CD4-positive, alpha-beta T cell (primary cell): ENCODE results near the gene CCNI. TPM values are rescaled to one million over a fixed set of nuclear protein-coding genes. Genes with fewer than 3 reads are reported as not detected.
"Not testable (repeated sequence)": the region's sequence is repeated elsewhere in the genome, so short reads cannot be mapped to it uniquely, and the experiment has no call there.

Experiments used
- ATAC-seq: fragments of 200-7000 bp; cut with Tn5 transposase; one replicate; pipeline ENCODE4 v1.10.0; 2022; ENCODE audit warnings: mild to moderate bottlenecking; ENCODE audit not compliant: poor library complexity
- CTCF ChIA-PET: fragments of 350-600 bp; sonication (Branson Sonifier 250); formaldehyde crosslinking; loops from one replicate; lab custom pipeline; 2021; ENCODE audit warnings: antibody characterized with exemption, inconsistent platforms; lab: Charles Lee
- POLR2A ChIA-PET: fragments of 350-600 bp; sonication (Branson Sonifier 250); formaldehyde crosslinking; loops from one replicate; lab custom pipeline; 2021; ENCODE audit warnings: antibody characterized with exemption, inconsistent platforms; lab: Charles Lee
- DNase-seq, 14 experiments: peaks; one replicate each; pipeline ENCODE4 v3.0.0-alpha.2; 2013 to 2020; ENCODE audit warnings: mixed read lengths in 2 of 14
- H3K27ac ChIP-seq, 2 donors: one replicate each; pipeline versions ENCODE4 v1.5.1 to v1.7.0; 2013; ENCODE audit warnings: low read length in 2 of 2, low read depth in 1 of 2, mild to moderate bottlenecking in 1 of 2
- H3K27me3 ChIP-seq, 2 experiments: 1 replicate in 1 of 2; 2 replicates in 1 of 2; pipeline versions ENCODE4 v1.6.1 to v1.7.0; 2013; ENCODE audit warnings: low read length in 2 of 2, control low read depth in 1 of 2, mild to moderate bottlenecking in 1 of 2, moderate library complexity in 1 of 2; ENCODE audit not compliant: insufficient read depth in 2 of 2, control insufficient read depth in 1 of 2
- H3K36me3 ChIP-seq: one replicate; pipeline ENCODE4 v1.6.1; 2013; ENCODE audit warnings: low read length, control low read depth; ENCODE audit not compliant: insufficient read depth
- H3K4me1 ChIP-seq: one replicate; pipeline ENCODE4 v1.6.1; 2013; ENCODE audit warnings: low read length, control low read depth; ENCODE audit not compliant: insufficient read depth
- H3K4me3 ChIP-seq: one replicate; pipeline ENCODE4 v1.5.1; 2013; ENCODE audit warnings: mild to moderate bottlenecking, low read length, moderate library complexity
- H3K9me3 ChIP-seq, 2 experiments: 1 replicate in 1 of 2; 2 replicates in 1 of 2; pipeline versions ENCODE4 v1.6.1 to v1.7.0; 2013; ENCODE audit warnings: low read length in 2 of 2, mild to moderate bottlenecking in 2 of 2, control low read depth in 1 of 2, moderate library complexity in 1 of 2; ENCODE audit not compliant: control insufficient read depth in 1 of 2, insufficient read depth in 1 of 2
- H3K27ac Mint-ChIP-seq: one replicate; pipeline ENCODE4 v1.8.0; 2020; ENCODE audit warnings: mixed read lengths
- H3K27me3 Mint-ChIP-seq: one replicate; pipeline ENCODE4 v1.8.0; 2021; ENCODE audit warnings: mixed read lengths
- H3K36me3 Mint-ChIP-seq: one replicate; pipeline ENCODE4 v1.8.0; 2021; ENCODE audit warnings: low read depth, mixed read lengths
- H3K4me1 Mint-ChIP-seq: one replicate; pipeline ENCODE4 v1.8.0; 2021; ENCODE audit warnings: low read depth, mixed read lengths
- H3K4me3 Mint-ChIP-seq: one replicate; pipeline ENCODE4 v1.8.0; 2020; ENCODE audit warnings: mild to moderate bottlenecking, mixed read lengths
- H3K9me3 Mint-ChIP-seq: one replicate; pipeline ENCODE4 v1.8.0; 2020; ENCODE audit warnings: mixed read lengths
- intact Hi-C, 2 experiments: fragments of 100-400 bp; cut with DNase I in 1 of 2; cut with micrococcal nuclease in 1 of 2; formaldehyde crosslinking; loops; one replicate each; pipeline versions ENCODE4 v1.15.1 to v1.9.0; 2023 to 2025; cut with DNase I, micrococcal nuclease
- total RNA-seq, 174 experiments: library from RNA in 2 of 174; stranded (reverse) in 2 of 174; gene quantifications; one replicate each; pipeline ENCODE4 v1.2.3 and lab custom pipeline; 2021 to 2026
- TF ChIP-seq, protein P1 (sequence below): fragments of 200-600 bp; IDR thresholded peaks from one replicate; pipeline ENCODE4 v1.8.0; 2022; ENCODE audit warnings: antibody characterized with exemption, mild to moderate bottlenecking

CCNI gene
- total RNA-seq, 2 experiments from 2014 or later = 385 to 418 TPM

DNA sequence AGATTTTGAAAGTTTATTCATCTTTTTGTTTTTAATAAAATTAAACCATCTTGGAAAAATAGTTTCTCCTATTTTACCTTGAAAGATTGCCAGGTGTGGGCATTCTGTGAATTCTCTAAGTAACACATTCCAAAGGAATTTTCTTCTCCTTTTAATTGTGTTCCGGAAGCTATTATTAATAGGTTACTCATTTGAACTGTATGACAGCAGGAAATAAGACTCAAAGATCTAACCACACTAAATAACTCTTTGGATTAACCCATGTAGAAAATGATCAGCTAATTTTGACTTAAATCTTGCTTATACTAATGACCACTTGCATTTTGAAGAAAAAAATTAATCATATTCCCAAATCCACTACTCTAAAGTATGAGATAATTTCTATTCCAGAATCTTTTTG is 17.6 kb upstream of the CCNI start:
- no peak overlapping the region for H3K27ac Mint-ChIP-seq
- H3K36me3 ChIP-seq = no peaks in the 10 kb centered on the region

DNA sequence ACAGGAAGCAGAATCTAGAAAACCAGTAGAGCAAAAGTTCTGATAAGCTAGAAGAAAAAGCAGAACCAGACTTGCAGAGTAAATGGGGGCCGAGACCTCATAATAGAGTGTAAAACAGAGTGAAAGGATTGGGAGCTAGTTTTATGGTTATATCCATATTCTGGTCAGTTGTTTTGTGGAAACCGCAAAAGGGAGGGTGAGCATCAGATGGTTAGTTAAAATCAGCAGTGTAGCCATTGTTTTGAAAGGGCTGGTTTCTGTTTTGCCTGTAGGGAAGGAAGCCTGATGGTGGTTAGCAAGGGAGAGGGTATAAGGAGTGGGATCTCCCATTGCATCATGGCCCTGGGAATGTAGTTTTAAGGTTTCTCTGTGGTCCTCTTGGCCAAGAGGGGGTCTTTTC is 17.2 kb upstream of the CCNI start:
- CTCF ChIA-PET = interaction anchor here (1.0 to 2.7 kb wide), 3 partner anchors 12 to 110 kb away, joined by 3 to 8 read pairs (median 4); no protein-coding TSS in a partner anchor
- intact Hi-C loops = no loop called here
- H3K9me3 ChIP-seq = no peaks in the 10 kb centered on the region
- no peak overlapping the region for H3K27ac ChIP-seq
- TF ChIP-seq, protein P1, sequence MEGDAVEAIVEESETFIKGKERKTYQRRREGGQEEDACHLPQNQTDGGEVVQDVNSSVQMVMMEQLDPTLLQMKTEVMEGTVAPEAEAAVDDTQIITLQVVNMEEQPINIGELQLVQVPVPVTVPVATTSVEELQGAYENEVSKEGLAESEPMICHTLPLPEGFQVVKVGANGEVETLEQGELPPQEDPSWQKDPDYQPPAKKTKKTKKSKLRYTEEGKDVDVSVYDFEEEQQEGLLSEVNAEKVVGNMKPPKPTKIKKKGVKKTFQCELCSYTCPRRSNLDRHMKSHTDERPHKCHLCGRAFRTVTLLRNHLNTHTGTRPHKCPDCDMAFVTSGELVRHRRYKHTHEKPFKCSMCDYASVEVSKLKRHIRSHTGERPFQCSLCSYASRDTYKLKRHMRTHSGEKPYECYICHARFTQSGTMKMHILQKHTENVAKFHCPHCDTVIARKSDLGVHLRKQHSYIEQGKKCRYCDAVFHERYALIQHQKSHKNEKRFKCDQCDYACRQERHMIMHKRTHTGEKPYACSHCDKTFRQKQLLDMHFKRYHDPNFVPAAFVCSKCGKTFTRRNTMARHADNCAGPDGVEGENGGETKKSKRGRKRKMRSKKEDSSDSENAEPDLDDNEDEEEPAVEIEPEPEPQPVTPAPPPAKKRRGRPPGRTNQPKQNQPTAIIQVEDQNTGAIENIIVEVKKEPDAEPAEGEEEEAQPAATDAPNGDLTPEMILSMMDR = no peak
- H3K36me3 ChIP-seq = no peaks in the 10 kb centered on the region
- H3K27me3 Mint-ChIP-seq = no peaks in the 10 kb centered on the region
- H3K4me3 Mint-ChIP-seq = no peak overlapping the region
- peak overlapping the region; percentile 2 for H3K27ac Mint-ChIP-seq
- H3K9me3 Mint-ChIP-seq = no peaks in the 10 kb centered on the region
- H3K36me3 Mint-ChIP-seq = no peaks in the 10 kb centered on the region
- ATAC-seq (no peak), DNase-seq (no peak)
- peaks cover 14% of the 10 kb centered on the region for H3K4me1 Mint-ChIP-seq
- no peaks in the 10 kb centered on the region for H3K27me3 ChIP-seq
- POLR2A ChIA-PET = interaction anchor here (0.8 to 1.2 kb wide), 3 partner anchors 16 to 101 kb away, joined by 3 to 6 read pairs (median 4); partner anchors contain the start of gene CCNI
- no peak overlapping the region for H3K4me3 ChIP-seq
- H3K4me1 ChIP-seq = no peaks in the 10 kb centered on the region

More for the DNA sequence above, 17.6 kb upstream of the CCNI start:
- Mint-ChIP-seq H3K36me3 (no peaks in the 10 kb centered on the region), H3K4me1 (peaks cover 14% of the 10 kb centered on the region), H3K9me3 (no peaks in the 10 kb centered on the region), H3K4me3 (no peak overlapping the region), H3K27me3 (no peaks in the 10 kb centered on the region)
- no peak for ATAC-seq
- ChIA-PET CTCF (interaction anchor here (1.0 to 2.7 kb wide), 3 partner anchors 13 to 110 kb away, joined by 3 to 8 read pairs (median 4); no protein-coding TSS in a partner anchor), POLR2A (interaction anchor here (0.8 to 1.2 kb wide), 3 partner anchors 17 to 100 kb away, joined by 3 to 6 read pairs (median 4); partner anchors contain the start of gene CCNI)
- no peaks in the 10 kb centered on the region for H3K9me3 ChIP-seq
- no peak overlapping the region for H3K27ac ChIP-seq
- no peak for DNase-seq
- TF ChIP-seq, protein P1 = no peak
- no peaks in the 10 kb centered on the region for H3K27me3 ChIP-seq
- H3K4me3 ChIP-seq = no peak overlapping the region
- intact Hi-C loops = no loop called here
- H3K4me1 ChIP-seq = no peaks in the 10 kb centered on the region

DNA sequence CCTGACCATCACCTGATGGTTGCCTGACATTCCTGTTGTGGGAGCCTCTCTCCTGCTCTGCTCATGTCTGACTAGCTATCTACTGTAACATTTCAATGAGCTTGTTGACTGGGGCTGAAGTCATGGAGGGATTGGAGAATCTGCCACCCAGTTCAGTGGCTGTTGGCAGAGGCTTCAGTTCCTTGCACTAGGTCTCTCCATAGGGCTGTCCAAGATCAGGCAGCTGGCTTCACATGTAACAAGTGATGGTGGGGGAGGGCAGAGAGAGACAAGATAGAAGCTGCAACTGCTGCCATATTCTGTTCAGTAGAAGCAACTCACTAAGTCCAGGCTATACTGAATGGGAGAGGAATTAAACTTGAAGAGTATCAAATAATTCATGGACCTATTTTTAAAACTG is 14.1 kb upstream of the CCNI start:
- Histone ChIP-seq H3K4me3 (no peak overlapping the region), H3K27me3 (no peaks in the 10 kb centered on the region), H3K27ac (no peak overlapping the region), H3K4me1 (no peaks in the 10 kb centered on the region), H3K36me3 (no peaks in the 10 kb centered on the region), H3K9me3 (no peaks in the 10 kb centered on the region)
- ChIA-PET CTCF (no interaction called here), POLR2A (no interaction called here)
- Mint-ChIP-seq H3K36me3 (no peaks in the 10 kb centered on the region), H3K9me3 (no peaks in the 10 kb centered on the region), H3K4me3 (no peak overlapping the region), H3K27me3 (no peaks in the 10 kb centered on the region), H3K4me1 (peaks cover 14% of the 10 kb centered on the region), H3K27ac (no peak overlapping the region)
- intact Hi-C loops = loop anchor here in 1 of 2 experiments (10.0 kb wide), 1 partner anchor 935 kb away; no protein-coding TSS in a partner anchor
- TF ChIP-seq, protein P1 = no peak
- no peak for ATAC-seq
- no peak for DNase-seq

DNA sequence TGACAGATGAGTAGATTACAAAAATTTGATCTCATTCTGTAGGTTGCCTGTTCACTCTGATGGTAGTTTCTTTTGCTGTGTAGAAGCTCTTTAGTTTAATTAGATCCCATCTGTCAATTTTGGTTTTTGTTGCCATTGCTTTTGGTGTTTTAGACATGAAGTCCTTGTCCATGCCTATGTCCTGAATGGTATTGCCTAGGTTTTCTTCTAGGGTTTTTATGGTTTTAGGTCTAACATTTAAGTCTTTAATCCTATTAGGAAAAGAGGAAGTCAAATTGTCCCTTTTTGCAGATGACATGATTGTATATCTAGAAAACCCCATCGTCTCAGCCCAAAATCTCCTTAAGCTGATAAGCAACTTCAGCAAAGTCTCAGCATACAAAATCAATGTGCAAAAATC is 11.2 kb upstream of the CCNI start:
- H3K27ac ChIP-seq, ATAC-seq, H3K9me3 Mint-ChIP-seq, H3K27ac Mint-ChIP-seq, H3K27me3 Mint-ChIP-seq, H3K4me3 Mint-ChIP-seq, DNase-seq, H3K4me1 Mint-ChIP-seq, H3K36me3 Mint-ChIP-seq, CTCF ChIA-PET, H3K36me3 ChIP-seq, H3K4me3 ChIP-seq, H3K9me3 ChIP-seq, H3K27me3 ChIP-seq, H3K4me1 ChIP-seq: not testable (repeated sequence)
- intact Hi-C loops = loop anchor here in 1 of 2 experiments (10.0 kb wide), 1 partner anchor 932 kb away; no protein-coding TSS in a partner anchor
- POLR2A ChIA-PET = interaction anchor here (0.6 kb wide), 1 partner anchor 90 kb away, joined by 3 read pairs; no protein-coding TSS in a partner anchor
